Myocyte (in vitro differentiated cells): ENCODE measurements around the gene CADPS2. TPM values are rescaled to one million over a fixed set of nuclear protein-coding genes. Genes with fewer than 3 reads are reported as not detected.
"Not testable (repeated sequence)": the region's sequence is repeated elsewhere in the genome, so short reads cannot be mapped to it uniquely, and the experiment has no call there.

Experiments used
- DNase-seq: peaks from one replicate; pipeline ENCODE4 v3.0.0-alpha.2; 2012; ENCODE audit warnings: low read depth
- total RNA-seq: library from RNA; depleted of rRNA; stranded (reverse); fragments of >200 nt; gene quantifications from 2 replicates; pipeline ENCODE4 v1.2.3, GENCODE V29; 2014

Gene CADPS2
- total RNA-seq, 1 donor from 2014 or later, result 0.80 TPM

GRCh38 chr7:122300956-122301833 is 585.1 kb downstream of the CADPS2 start:
- DNase-seq, result no peak

GRCh38 chr7:122300211-122300932 is 585.9 kb downstream of the CADPS2 start:
- DNase-seq, result no peak

GRCh38 chr7:122299624-122300210 is 586.5 kb downstream of the CADPS2 start:
- no peak for DNase-seq

GRCh38 chr7:122298618-122299017 is 587.6 kb downstream of the CADPS2 start:
- DNase-seq, result no peak

GRCh38 chr7:122298131-122298530 is 588.1 kb downstream of the CADPS2 start:
- DNase-seq, result no peak

GRCh38 chr7:122291189-122291588 is 595.1 kb downstream of the CADPS2 start:
- no peak for DNase-seq

- DNase-seq, result no peak
Measured at GRCh38 chr7:122290476-122290875, 595.8 kb downstream of the CADPS2 start.

GRCh38 chr7:122289426-122289825 is 596.8 kb downstream of the CADPS2 start:
- DNase-seq, result no peak

- not testable (repeated sequence) for DNase-seq
Measured at GRCh38 chr7:122284608-122285007, 601.7 kb downstream of the CADPS2 start.

- DNase-seq, result no peak
Measured at GRCh38 chr7:122273117-122273516, 613.1 kb downstream of the CADPS2 start.

GRCh38 chr7:122269241-122269640 is 617.0 kb downstream of the CADPS2 start:
- no peak for DNase-seq

Other genes starting within 250 kb of the CADPS2 start
- not detected in 2 replicates for gene RNF133, start 187.3 kb downstream of the CADPS2 start, total RNA-seq
- not detected in 2 replicates for gene RNF148, start 183.5 kb downstream of the CADPS2 start, total RNA-seq
- gene TAS2R16, start 109.2 kb upstream of the CADPS2 start, total RNA-seq, result not detected in 2 replicates